Osteoblast (primary cell): Measurements from ENCODE around the gene DNAH12. TPM values are rescaled to one million over a fixed set of nuclear protein-coding genes. Genes with fewer than 3 reads are reported as not detected.
"Not testable (repeated sequence)": the region's sequence is repeated elsewhere in the genome, so short reads cannot be mapped to it uniquely, and the experiment has no call there.

Experiments
- DNase-seq: peaks from one replicate; pipeline ENCODE4 v3.0.0; 2011; ENCODE audit warnings: low spot score, mixed read lengths; ENCODE audit not compliant: insufficient read length; ENCODE audit errors: missing footprints
- H2AFZ ChIP-seq: 2 replicates; pipeline ENCODE4 v1.6.0; 2011; ENCODE audit warnings: mild to moderate bottlenecking, low read length
- H3K27ac ChIP-seq: 2 replicates; pipeline ENCODE4 v1.5.1; 2011; ENCODE audit warnings: mild to moderate bottlenecking, low read depth, low read length, moderate library complexity
- H3K27me3 ChIP-seq: 2 replicates; pipeline ENCODE4 v1.6.0; 2012; ENCODE audit warnings: mild to moderate bottlenecking, control low read depth, inconsistent platforms, low read length, moderate library complexity; ENCODE audit not compliant: insufficient read depth
- H3K36me3 ChIP-seq: 2 replicates; pipeline ENCODE4 v1.5.1; 2011; ENCODE audit warnings: mild to moderate bottlenecking, low read length, control low read depth, moderate library complexity; ENCODE audit not compliant: insufficient read depth
- H3K4me1 ChIP-seq: 2 replicates; pipeline ENCODE4 v1.5.1; 2011; ENCODE audit warnings: mild to moderate bottlenecking, low read length, control low read depth, moderate library complexity; ENCODE audit not compliant: insufficient read depth
- H3K4me2 ChIP-seq: 2 replicates; pipeline ENCODE4 v1.6.0; 2011; ENCODE audit warnings: mild to moderate bottlenecking, low read length; ENCODE audit not compliant: insufficient read depth
- H3K4me3 ChIP-seq: fragments of 200-600 bp; sonication (generic); 3 replicates; pipeline ENCODE4 v1.5.1; 2012; ENCODE audit warnings: mild to moderate bottlenecking, low read length, inconsistent platforms; ENCODE audit not compliant: insufficient read depth
- H3K79me2 ChIP-seq: 2 replicates; pipeline ENCODE4 v1.6.0; 2012; ENCODE audit warnings: mild to moderate bottlenecking, low read length, control low read depth, inconsistent platforms; ENCODE audit not compliant: insufficient read depth
- H3K9me3 ChIP-seq: 2 replicates; pipeline ENCODE4 v1.5.1; 2011; ENCODE audit warnings: low read depth, low read length, control low read depth
- H4K20me1 ChIP-seq: 2 replicates; pipeline ENCODE4 v1.6.0; 2012; ENCODE audit warnings: mild to moderate bottlenecking, low read length, control low read depth; ENCODE audit not compliant: insufficient read depth
- total RNA-seq: library from RNA; depleted of rRNA; stranded (reverse); fragments of >200 nt; gene quantifications from 2 replicates; pipeline ENCODE4 v1.2.3, GENCODE V29; 2012
- TF ChIP-seq, protein P1 (sequence below): IDR thresholded peaks from 2 replicates; pipeline ENCODE4 v1.5.1; 2011; ENCODE audit warnings: mild to moderate bottlenecking, low read depth, low read length, moderate library complexity; ENCODE audit errors: extremely low read depth

The DNAH12 gene
- total RNA-seq, 1 donor: under 0.01 TPM

DNA sequence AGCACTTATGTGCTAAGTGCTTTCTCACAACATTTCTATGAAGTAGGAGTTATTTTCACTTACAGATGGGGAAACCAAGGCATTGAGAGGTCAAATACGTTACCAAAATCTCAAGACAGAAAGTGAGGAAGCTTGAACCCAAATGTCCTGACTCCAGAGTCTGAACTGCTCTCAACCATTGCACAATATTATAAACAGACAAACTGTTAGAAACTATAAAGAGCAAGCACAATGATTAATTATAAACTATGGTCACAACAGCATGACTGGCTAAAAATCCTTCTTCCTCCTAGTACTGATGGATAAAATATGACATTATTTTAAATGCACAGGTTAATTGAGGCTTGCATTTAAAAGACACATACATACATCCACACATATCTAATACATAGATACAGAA lies 173.8 kb downstream of the DNAH12 start:
- no peak overlapping the region for H3K4me2 ChIP-seq
- H3K79me2 ChIP-seq: no peaks in the 10 kb centered on the region
- TF ChIP-seq, protein P1, sequence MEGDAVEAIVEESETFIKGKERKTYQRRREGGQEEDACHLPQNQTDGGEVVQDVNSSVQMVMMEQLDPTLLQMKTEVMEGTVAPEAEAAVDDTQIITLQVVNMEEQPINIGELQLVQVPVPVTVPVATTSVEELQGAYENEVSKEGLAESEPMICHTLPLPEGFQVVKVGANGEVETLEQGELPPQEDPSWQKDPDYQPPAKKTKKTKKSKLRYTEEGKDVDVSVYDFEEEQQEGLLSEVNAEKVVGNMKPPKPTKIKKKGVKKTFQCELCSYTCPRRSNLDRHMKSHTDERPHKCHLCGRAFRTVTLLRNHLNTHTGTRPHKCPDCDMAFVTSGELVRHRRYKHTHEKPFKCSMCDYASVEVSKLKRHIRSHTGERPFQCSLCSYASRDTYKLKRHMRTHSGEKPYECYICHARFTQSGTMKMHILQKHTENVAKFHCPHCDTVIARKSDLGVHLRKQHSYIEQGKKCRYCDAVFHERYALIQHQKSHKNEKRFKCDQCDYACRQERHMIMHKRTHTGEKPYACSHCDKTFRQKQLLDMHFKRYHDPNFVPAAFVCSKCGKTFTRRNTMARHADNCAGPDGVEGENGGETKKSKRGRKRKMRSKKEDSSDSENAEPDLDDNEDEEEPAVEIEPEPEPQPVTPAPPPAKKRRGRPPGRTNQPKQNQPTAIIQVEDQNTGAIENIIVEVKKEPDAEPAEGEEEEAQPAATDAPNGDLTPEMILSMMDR: no peak
- H3K27ac ChIP-seq: no peak overlapping the region
- no peak for DNase-seq
- no peak overlapping the region for H2AFZ ChIP-seq
- no peaks in the 10 kb centered on the region for H3K36me3 ChIP-seq
- H3K4me1 ChIP-seq: no peaks in the 10 kb centered on the region
- no peaks in the 10 kb centered on the region for H4K20me1 ChIP-seq
- H3K27me3 ChIP-seq: no peaks in the 10 kb centered on the region
- no peak overlapping the region for H3K4me3 ChIP-seq
- H3K9me3 ChIP-seq: no peaks in the 10 kb centered on the region

DNA sequence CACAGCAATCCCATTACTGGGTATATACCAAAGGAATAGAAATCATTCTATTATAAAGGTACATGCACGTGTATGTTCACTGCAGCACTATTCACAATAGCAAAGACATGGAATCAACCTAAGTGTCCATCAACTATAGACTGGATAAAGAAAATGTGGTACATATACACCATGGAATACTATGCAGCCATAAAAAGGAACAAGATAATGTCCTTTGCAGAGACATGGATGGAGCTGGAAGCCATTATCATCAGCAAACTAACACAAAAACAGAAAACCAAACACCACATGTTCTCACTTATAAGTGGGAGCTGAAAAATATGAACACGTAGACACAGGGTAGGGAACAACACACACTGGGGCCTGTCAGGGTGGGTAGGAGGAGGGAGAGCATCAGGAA lies 179.1 kb downstream of the DNAH12 start:
- not testable (repeated sequence) for H3K4me1 ChIP-seq, H3K36me3 ChIP-seq, H3K4me3 ChIP-seq

DNA sequence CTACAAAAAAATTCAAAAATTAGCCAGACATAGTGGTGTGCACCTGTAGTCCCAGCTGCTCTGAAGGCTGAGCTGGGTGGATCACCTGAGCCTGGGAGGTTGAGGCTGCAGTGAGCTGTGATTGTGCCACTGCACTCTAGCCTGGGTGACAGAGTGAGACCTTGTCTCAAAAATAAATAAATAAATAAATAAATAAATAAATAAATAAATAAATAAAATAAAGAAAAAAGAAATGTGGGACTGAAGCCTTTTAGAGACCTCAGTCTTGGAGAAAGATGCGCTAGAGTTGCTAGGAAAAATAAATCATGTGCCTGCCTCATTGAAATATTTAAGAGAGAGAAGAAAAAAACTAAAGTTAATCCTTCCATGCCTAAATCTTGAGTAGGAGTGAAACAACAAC lies 187.9 kb downstream of the DNAH12 start:
- not testable (repeated sequence) for H3K4me2 ChIP-seq, H3K27me3 ChIP-seq, H3K4me3 ChIP-seq, H3K9me3 ChIP-seq, H3K4me1 ChIP-seq, H4K20me1 ChIP-seq, DNase-seq, H3K27ac ChIP-seq, H3K79me2 ChIP-seq, H2AFZ ChIP-seq, H3K36me3 ChIP-seq

More for the DNA sequence above, 179.1 kb downstream of the DNAH12 start:
- DNase-seq, H3K4me2 ChIP-seq, H4K20me1 ChIP-seq, H3K79me2 ChIP-seq, H2AFZ ChIP-seq, H3K9me3 ChIP-seq, H3K27ac ChIP-seq, H3K27me3 ChIP-seq: not testable (repeated sequence)

DNA sequence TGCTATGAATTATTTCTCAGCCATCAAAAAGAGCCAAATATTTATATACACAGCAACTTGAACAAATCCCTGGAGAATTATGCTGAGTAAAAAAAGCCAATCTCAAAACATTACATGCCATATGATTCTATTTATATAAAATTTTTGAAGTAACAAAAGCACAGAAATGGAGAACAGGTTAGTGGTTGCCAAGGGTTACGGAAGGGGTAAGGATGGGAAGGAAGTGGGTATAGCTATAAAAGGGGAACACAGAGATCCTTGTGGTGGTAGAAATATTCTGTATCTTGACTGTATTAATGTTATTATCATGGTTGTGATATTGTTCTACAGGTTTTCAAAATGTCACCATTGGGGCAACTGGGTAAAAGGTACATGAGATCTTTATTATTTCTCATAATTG lies 189.4 kb downstream of the DNAH12 start:
- no peak for DNase-seq

DNA sequence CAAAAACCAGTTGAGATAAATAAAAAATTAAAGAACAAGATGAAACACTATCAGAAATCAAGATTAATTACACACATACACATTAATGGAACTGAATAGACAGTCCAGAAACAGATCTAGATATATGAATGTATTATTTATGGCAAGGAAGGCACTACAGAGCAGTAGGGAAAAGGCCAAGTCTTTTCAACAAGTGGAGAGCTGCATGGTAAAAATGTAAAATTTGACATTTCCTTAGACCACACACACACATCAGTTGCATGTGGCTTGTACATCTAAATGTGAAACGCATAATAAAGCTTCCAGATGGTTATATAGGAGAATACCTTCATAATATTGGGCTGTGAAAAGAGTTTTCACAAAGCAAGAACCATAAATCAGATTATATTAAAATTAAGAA lies 193.9 kb downstream of the DNAH12 start:
- TF ChIP-seq, protein P1: no peak
- no peak for DNase-seq

More for the DNA sequence above, 189.4 kb downstream of the DNAH12 start:
- Histone ChIP-seq H3K9me3 (no peaks in the 10 kb centered on the region), H3K27me3 (peaks cover 3% of the 10 kb centered on the region), H4K20me1 (no peaks in the 10 kb centered on the region), H3K79me2 (no peaks in the 10 kb centered on the region), H3K4me1 (no peaks in the 10 kb centered on the region), H3K36me3 (no peaks in the 10 kb centered on the region), H2AFZ (no peak overlapping the region), H3K4me2 (no peak overlapping the region), H3K4me3 (no peak overlapping the region), H3K27ac (no peak overlapping the region)
- TF ChIP-seq, protein P1: no peak

DNA sequence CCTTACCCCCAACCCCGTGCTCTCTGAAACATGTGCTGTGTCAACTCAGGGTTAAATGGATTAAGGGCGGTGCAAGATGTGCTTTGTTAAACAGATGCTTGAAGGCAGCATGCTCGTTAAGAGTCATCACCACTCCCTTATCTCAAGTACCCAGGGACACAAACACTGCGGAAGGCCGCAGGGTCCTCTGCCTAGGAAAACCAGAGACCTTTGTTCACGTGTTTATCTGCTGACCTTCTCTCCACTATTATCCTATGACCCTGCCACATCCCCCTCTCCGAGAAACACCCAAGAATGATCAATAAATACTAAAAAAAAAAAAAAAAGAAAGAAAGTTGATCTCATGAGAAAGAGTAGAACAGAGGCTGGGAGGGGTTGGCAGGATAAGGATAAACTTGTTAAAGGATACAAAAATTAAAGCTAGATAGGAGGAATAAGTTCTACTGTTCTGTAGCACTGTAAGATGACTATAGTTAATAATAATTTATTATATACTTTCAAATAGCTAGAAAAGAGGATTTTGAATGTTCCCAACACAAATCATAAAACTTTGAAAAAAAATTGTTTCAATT lies 205.0 kb downstream of the DNAH12 start:
- DNase-seq, H4K20me1 ChIP-seq, H3K36me3 ChIP-seq, H3K27ac ChIP-seq, H3K4me3 ChIP-seq, H2AFZ ChIP-seq, H3K4me1 ChIP-seq, H3K79me2 ChIP-seq, H3K4me2 ChIP-seq, H3K27me3 ChIP-seq, H3K9me3 ChIP-seq: not testable (repeated sequence)

More for the DNA sequence above, 193.9 kb downstream of the DNAH12 start:
- Histone ChIP-seq H3K9me3 (no peaks in the 10 kb centered on the region), H2AFZ (no peak overlapping the region), H3K36me3 (no peaks in the 10 kb centered on the region), H3K79me2 (no peaks in the 10 kb centered on the region), H3K4me3 (no peak overlapping the region), H3K27ac (no peak overlapping the region), H3K27me3 (no peaks in the 10 kb centered on the region), H3K4me2 (no peak overlapping the region), H4K20me1 (no peaks in the 10 kb centered on the region), H3K4me1 (no peaks in the 10 kb centered on the region)
